ENCODE measurements around the gene PYGO2.

GRCh38 chr1:154937988-154938386 is 23.6 kb downstream of the PYGO2 start:
- TF ChIP-seq POLR2AphosphoS5 (IDR thresholded peaks at IDR 0.05; ENCODE audit: borderline replicate concordance, low read depth, low read length) (no peak), FOXP2 (optimal IDR thresholded peaks at IDR 0.05; ENCODE audit: control extremely low read depth, extremely low read length, insufficient read depth) (no peak)

Measured in SK-N-MC (cell line).